HCT116 (cell line): ENCODE results near the gene GNLY. TPM values are rescaled to one million over a fixed set of nuclear protein-coding genes. Genes with fewer than 3 reads are reported as not detected.

ENCODE experiments used
- ATAC-seq: fragments of 200-7000 bp; cut with Tn5 transposase; 2 replicates; pipeline ENCODE4 v1.9.1; 2020; ENCODE audit warnings: mild to moderate bottlenecking, moderate library complexity
- BruUV-seq: library from RNA; stranded (reverse); fragments of 400-500 nt; replicated peaks from 2 replicates; lab custom pipeline; 2021; lab: Mats Ljungman, UMichigan
- CTCF ChIA-PET: fragments of 300-600 bp; sonication (Branson Sonifier 250); formaldehyde crosslinking; loops from one replicate; lab custom pipeline; 2021; ENCODE audit warnings: antibody characterized with exemption; lab: Charles Lee
- POLR2A ChIA-PET: fragments of 300-600, 350-600 bp; sonication (Branson Sonifier 250); formaldehyde crosslinking; loops from one replicate; lab custom pipeline; 2021; ENCODE audit warnings: antibody characterized with exemption; lab: Charles Lee
- RAD21 ChIA-PET, 2 experiments: fragments of 300-600 bp; sonication (Branson Sonifier 250); formaldehyde crosslinking; loops; one replicate each; lab custom pipeline; 2023; ENCODE audit warnings: low total read pairs in 2 of 2; ENCODE audit not compliant: uncharacterized antibody in 2 of 2, unreplicated experiment in 2 of 2, low non-redundant PET in 1 of 2; lab: Charles Lee
- DNase-seq: peaks from one replicate; pipeline ENCODE4 v3.0.0-alpha.2; 2010; ENCODE audit warnings: low read depth, low spot score
- H2AFZ ChIP-seq: fragments of 200-600 bp; shearing (Covaris generic), sonication (generic); 2 replicates; pipeline ENCODE4 v1.6.1; 2017; ENCODE audit warnings: low read depth, mixed run types, mixed read lengths, antibody characterized with exemption, low read length; ENCODE audit not compliant: poor library complexity, severe bottlenecking
- H3K27ac ChIP-seq: 2 replicates; pipeline ENCODE4 v1.5.1; 2012; ENCODE audit warnings: low read depth, low read length
- H3K27me3 ChIP-seq: fragments of 200-600 bp; sonication (generic); 2 replicates; pipeline ENCODE4 v1.6.1; 2016; ENCODE audit warnings: mixed run types, low read length, mixed read lengths; ENCODE audit not compliant: insufficient read depth
- H3K36me3 ChIP-seq, 2 experiments: fragments of 200-500 bp in 1 of 2; fragments of 200-600 bp in 1 of 2; sonication (Bioruptor generic) in 1 of 2; sonication (generic) in 1 of 2; 2 replicates each; pipeline versions ENCODE4 v1.5.1 to v1.6.1; 2014 to 2016; ENCODE audit warnings: low read length in 2 of 2, inconsistent platforms in 1 of 2, mixed read lengths in 1 of 2, mixed run types in 1 of 2; ENCODE audit not compliant: insufficient read depth in 2 of 2, control insufficient read depth in 1 of 2
- H3K4me1 ChIP-seq, 2 experiments: fragments of 200-600 bp in 1 of 2; sonication (generic) in 1 of 2; 2 replicates each; pipeline versions ENCODE4 v1.5.1 to v1.6.1; 2012 to 2017; ENCODE audit warnings: low read length in 2 of 2, inconsistent platforms in 1 of 2, mild to moderate bottlenecking in 1 of 2, mixed read lengths in 1 of 2, mixed run types in 1 of 2, moderate library complexity in 1 of 2; ENCODE audit not compliant: insufficient read depth in 2 of 2, control insufficient read depth in 1 of 2
- H3K4me2 ChIP-seq: fragments of 200-600 bp; sonication (generic); 2 replicates; pipeline ENCODE4 v1.6.1; 2017; ENCODE audit warnings: mixed run types, low read length, mixed read lengths
- H3K4me3 ChIP-seq, 2 experiments: fragments of 200-600 bp in 1 of 2; sonication (generic) in 1 of 2; replicated peaks in 1 of 2; 2 replicates each; pipeline ENCODE4 v1.5.1; 2011 to 2016; ENCODE audit warnings: low read length in 2 of 2, control low read depth in 1 of 2, low read depth in 1 of 2, mild to moderate bottlenecking in 1 of 2, mixed read lengths in 1 of 2, mixed run types in 1 of 2
- H3K79me2 ChIP-seq: fragments of 200-600 bp; sonication (generic); 2 replicates; pipeline ENCODE4 v1.6.1; 2017; ENCODE audit warnings: mild to moderate bottlenecking, mixed run types, low read length, moderate library complexity, mixed read lengths; ENCODE audit not compliant: insufficient read depth
- H3K9ac ChIP-seq: fragments of 200-600 bp; sonication (generic); 2 replicates; pipeline ENCODE4 v1.6.1; 2016; ENCODE audit warnings: low read length, mixed read lengths
- H3K9me2 ChIP-seq: fragments of 200-600 bp; sonication (generic), shearing (Covaris generic); 2 replicates; pipeline ENCODE4 v1.6.1; 2017; ENCODE audit warnings: mixed run types, mild to moderate bottlenecking, moderate library complexity; ENCODE audit not compliant: insufficient read depth
- H3K9me3 ChIP-seq, 2 experiments: fragments of 200-500 bp in 1 of 2; fragments of 200-600 bp in 1 of 2; sonication (Bioruptor generic) in 1 of 2; sonication (generic) in 1 of 2; 2 replicates each; pipeline ENCODE4 v1.6.1; 2014 to 2017; ENCODE audit warnings: low read length in 2 of 2, mixed read lengths in 2 of 2, inconsistent platforms in 1 of 2, low read depth in 1 of 2, mild to moderate bottlenecking in 1 of 2, mixed run types in 1 of 2, moderate library complexity in 1 of 2; ENCODE audit not compliant: control insufficient read depth in 1 of 2, insufficient read depth in 1 of 2
- H4K20me1 ChIP-seq: fragments of 200-600 bp; sonication (generic), shearing (Covaris generic); 2 replicates; pipeline ENCODE4 v1.6.1; 2017; ENCODE audit warnings: mixed run types, mild to moderate bottlenecking, moderate library complexity; ENCODE audit not compliant: insufficient read depth
- CBX3 ChIP-seq: IDR thresholded peaks from 2 replicates; pipeline ENCODE4 v1.6.1; 2012; ENCODE audit warnings: low read depth
- POLR2A ChIP-seq: IDR thresholded peaks from 2 replicates; pipeline ENCODE4 v1.7.0; 2011; ENCODE audit warnings: borderline replicate concordance; ENCODE audit not compliant: insufficient read depth, insufficient read length; ENCODE audit errors: extremely low read depth
- SIN3A ChIP-seq: IDR thresholded peaks from 2 replicates; pipeline ENCODE4 v1.6.1; 2012; ENCODE audit warnings: low read depth
- intact Hi-C: fragments of 100-400 bp; cut with micrococcal nuclease; formaldehyde crosslinking; loops from 2 replicates; pipeline ENCODE4 v1.10.0; 2022
- total RNA-seq: library from RNA; stranded (reverse); gene quantifications from one replicate; pipeline ENCODE4 v1.2.1, GENCODE V29; 2021; ENCODE audit not compliant: unreplicated experiment

GNLY gene
- total RNA-seq, 1 experiment from 2014 or later = 0.74 TPM

DNA sequence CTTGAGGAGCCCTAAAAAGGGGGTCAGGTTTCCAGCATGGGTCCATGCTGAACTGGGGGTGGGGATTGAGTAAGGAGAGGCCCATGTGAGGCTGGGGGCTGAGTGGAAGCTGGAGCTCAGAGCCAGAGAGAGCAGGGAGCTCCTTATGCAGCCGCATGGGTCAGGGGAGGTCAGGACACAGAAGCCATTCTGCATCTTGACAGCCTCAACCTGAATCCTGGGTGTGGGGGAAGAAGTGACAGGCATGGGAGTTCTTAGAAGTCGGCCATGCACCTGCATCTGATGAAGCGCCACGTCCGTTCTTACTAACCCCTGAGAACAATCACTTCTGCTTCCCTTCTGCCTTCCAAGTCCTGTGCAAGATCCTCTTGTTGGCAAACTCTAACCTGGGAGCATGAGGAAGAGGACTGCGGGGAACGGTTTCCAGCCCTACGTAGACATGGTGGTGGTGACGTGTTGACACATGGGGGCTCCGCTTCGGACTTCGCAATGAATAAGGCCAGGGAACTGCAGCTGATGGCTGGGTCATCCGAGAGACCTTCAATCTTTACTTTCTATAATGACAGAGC, 22.3 kb downstream of the GNLY start:
- H3K27ac ChIP-seq = no peak overlapping the region
- no peaks in the 10 kb centered on the region for H3K9me2 ChIP-seq
- no TSS peak for BruUV-seq
- H3K4me3 ChIP-seq = no peak overlapping the region
- RAD21 ChIA-PET = no interaction called here
- H3K4me1 ChIP-seq = no peaks in the 10 kb centered on the region
- no peaks in the 10 kb centered on the region for H3K27me3 ChIP-seq
- intact Hi-C loops = no loop called here
- H2AFZ ChIP-seq = no peak overlapping the region
- H4K20me1 ChIP-seq = no peaks in the 10 kb centered on the region
- H3K36me3 ChIP-seq = no peaks in the 10 kb centered on the region
- H3K9me3 ChIP-seq = no peaks in the 10 kb centered on the region
- no peak for DNase-seq
- no peak overlapping the region for H3K9ac ChIP-seq
- H3K79me2 ChIP-seq = no peaks in the 10 kb centered on the region
- TF ChIP-seq SIN3A = no peak
- TF ChIP-seq POLR2A = no peak
- TF ChIP-seq, all 23 proteins: peak for 0
- ChIA-PET CTCF (interaction anchor here (1.0 to 1.2 kb wide), 2 partner anchors 9 to 79 kb away, joined by 3 to 4 read pairs; no protein-coding TSS in a partner anchor), POLR2A (interaction anchor here (0.5 kb wide), 1 partner anchor 59 kb away, joined by 7 read pairs; no protein-coding TSS in a partner anchor)
- H3K4me2 ChIP-seq = no peak overlapping the region
- ATAC-seq = no peak

DNA sequence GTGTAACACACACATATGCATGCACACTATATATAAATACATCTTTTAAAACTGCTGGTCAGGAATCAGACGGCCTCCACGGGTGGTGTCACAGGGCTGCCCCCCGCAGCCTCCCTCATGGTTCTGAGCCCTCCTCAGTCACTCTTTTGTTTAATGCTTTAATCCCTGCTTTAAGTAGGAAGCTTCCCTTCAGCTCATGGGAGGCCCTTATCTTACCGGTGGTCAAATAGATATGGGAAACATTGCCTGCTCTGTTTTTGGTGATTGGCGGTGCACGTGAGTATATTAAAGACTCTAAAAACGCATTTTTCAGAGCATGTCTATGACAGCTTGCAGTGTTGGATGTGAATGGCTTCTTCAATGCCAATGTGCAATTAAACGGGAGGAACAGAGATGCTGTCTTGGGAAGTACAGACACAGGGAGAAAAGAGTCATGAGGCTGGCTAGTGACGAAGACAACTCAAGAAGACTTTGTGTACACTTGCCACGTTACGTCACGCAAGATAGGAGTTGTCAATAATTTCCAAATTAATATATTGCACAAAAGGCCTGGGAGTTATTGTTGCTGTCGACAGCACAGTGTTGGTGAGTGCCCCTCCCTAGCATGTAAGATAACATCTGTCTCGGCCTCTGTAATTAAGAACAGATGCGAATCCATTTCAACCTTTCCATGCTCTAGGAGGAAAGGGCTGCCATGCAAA, 23.3 kb downstream of the GNLY start:
- intact Hi-C loops = no loop called here
- H3K27ac ChIP-seq = no peak overlapping the region
- BruUV-seq = no TSS peak
- RAD21 ChIA-PET = no interaction called here
- no peaks in the 10 kb centered on the region for H3K9me2 ChIP-seq
- H3K36me3 ChIP-seq = no peaks in the 10 kb centered on the region
- TF ChIP-seq CBX3 = no peak
- CTCF ChIA-PET = interaction anchor here (3.3 kb wide), 1 partner anchor 80 kb away, joined by 24 read pairs; no protein-coding TSS in a partner anchor
- DNase-seq = no peak
- no peak overlapping the region for H2AFZ ChIP-seq
- no peaks in the 10 kb centered on the region for H3K9me3 ChIP-seq
- no peaks in the 10 kb centered on the region for H3K27me3 ChIP-seq
- ATAC-seq = no peak
- no peak overlapping the region for H3K4me3 ChIP-seq
- no peaks in the 10 kb centered on the region for H3K4me1 ChIP-seq
- no peak overlapping the region for H3K9ac ChIP-seq
- H4K20me1 ChIP-seq = no peaks in the 10 kb centered on the region
- POLR2A ChIA-PET = no interaction called here
- H3K4me2 ChIP-seq = no peak overlapping the region
- H3K79me2 ChIP-seq = no peaks in the 10 kb centered on the region
